GM12874 (cell line): ENCODE data around the gene PSMB2.

Source experiments
- CTCF ChIP-seq: IDR thresholded peaks from 2 replicates; pipeline ENCODE4 v1.5.1; 2011; ENCODE audit warnings: low read depth, mild to moderate bottlenecking, control low read depth, low read length, moderate library complexity; ENCODE audit not compliant: insufficient read depth

Gene PSMB2

GRCh38 chr1:35641233-35641866, at the start of gene PSMB2:
Gene PSMB2, minus strand, starts transcription at chr1:35641526. Its CDS starts 94 bp downstream, at chr1:35641432.
- no peak for TF ChIP-seq CTCF

GRCh38 chr1:35691080-35691479, 49.8 kb upstream of the PSMB2 start:
- TF ChIP-seq CTCF: no peak

GRCh38 chr1:35688161-35688560, 46.8 kb upstream of the PSMB2 start:
- TF ChIP-seq CTCF: no peak

- TF ChIP-seq CTCF: no peak
Measured at GRCh38 chr1:35683012-35683411, 41.7 kb upstream of the PSMB2 start.

- TF ChIP-seq CTCF: no peak
Measured at GRCh38 chr1:35680271-35680670, 38.9 kb upstream of the PSMB2 start.

- no peak for TF ChIP-seq CTCF
Measured at GRCh38 chr1:35675773-35676172, 34.4 kb upstream of the PSMB2 start.

- TF ChIP-seq CTCF: no peak
Measured at GRCh38 chr1:35674111-35674510, 32.8 kb upstream of the PSMB2 start.
